HAP-1 (cell line): ENCODE measurements around the gene KCNK1.
"Not testable (repeated sequence)": the region's sequence is repeated elsewhere in the genome, so short reads cannot be mapped to it uniquely, and the experiment has no call there.

Experiments
- DNase-seq, 2 experiments: peaks; one replicate each; pipeline ENCODE4 v3.0.0-alpha.2; 2016 to 2020; ENCODE audit warnings: low spot score in 2 of 2
- H3K27me3 ChIP-seq: fragments of 250-450 bp; sonication (Bioruptor Pico); 2 replicates; pipeline ENCODE4 v1.5.1; 2020; ENCODE audit warnings: low read depth, mild to moderate bottlenecking, moderate library complexity
- H3K36me3 ChIP-seq: fragments of 250-450 bp; sonication (Bioruptor Pico); replicated peaks from 2 replicates; pipeline ENCODE4 v1.5.1; 2020; ENCODE audit warnings: mild to moderate bottlenecking
- H3K4me1 ChIP-seq: fragments of 250-450 bp; sonication (Bioruptor Pico); 2 replicates; pipeline ENCODE4 v1.5.1; 2020; ENCODE audit warnings: mild to moderate bottlenecking
- H3K4me3 ChIP-seq: fragments of 250-450 bp; sonication (Bioruptor Pico); 2 replicates; pipeline ENCODE4 v1.5.1; 2020; ENCODE audit warnings: mild to moderate bottlenecking, moderate library complexity
- H3K9me3 ChIP-seq: fragments of 250-450 bp; sonication (Bioruptor Pico); 2 replicates; pipeline ENCODE4 v1.5.1; 2020; ENCODE audit warnings: mild to moderate bottlenecking, moderate library complexity
- in situ Hi-C: fragments of 300-500 bp; cut with MboI; formaldehyde crosslinking; loops from 3 replicates; pipeline ENCODE4 v1.14.3; 2020; ENCODE audit warnings: low sequenced_read_pairs, inconsistent platforms, mixed read lengths

Gene KCNK1

DNA sequence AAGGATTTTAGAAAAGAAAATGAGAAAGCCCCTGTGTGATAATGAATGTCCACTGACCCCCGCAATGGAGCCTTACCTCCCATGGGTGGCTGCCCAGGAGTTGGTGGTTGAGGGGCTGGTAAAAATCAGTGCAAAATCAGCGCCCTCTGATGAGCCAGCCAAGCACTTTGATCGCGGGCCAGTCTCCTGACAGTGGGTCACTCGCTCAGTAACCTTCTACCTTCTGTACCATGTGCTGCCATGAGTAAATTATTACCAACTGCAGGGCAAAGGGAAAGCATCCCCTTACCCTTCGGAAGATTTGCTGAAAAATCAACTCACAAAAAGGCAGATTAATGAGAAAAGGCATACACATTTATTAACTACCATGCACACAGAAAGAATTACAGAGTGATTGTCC is 58.8 kb downstream of the KCNK1 start:
- DNase-seq: no peak
- no peak overlapping the region for H3K4me3 ChIP-seq
- no peaks in the 10 kb centered on the region for H3K4me1 ChIP-seq
- no peaks in the 10 kb centered on the region for H3K27me3 ChIP-seq
- in situ Hi-C loops: no loop called here
- no peaks in the 10 kb centered on the region for H3K9me3 ChIP-seq
- no peaks in the 10 kb centered on the region for H3K36me3 ChIP-seq

- no peaks in the 10 kb centered on the region for H3K27me3 ChIP-seq
- H3K36me3 ChIP-seq: no peaks in the 10 kb centered on the region
- no peak for DNase-seq
- H3K4me1 ChIP-seq: no peaks in the 10 kb centered on the region
- in situ Hi-C loops: no loop called here
- no peak overlapping the region for H3K4me3 ChIP-seq
- no peaks in the 10 kb centered on the region for H3K9me3 ChIP-seq
Measured at GRCh38 chr1:233673261-233673946, 59.5 kb downstream of the KCNK1 start.

DNA sequence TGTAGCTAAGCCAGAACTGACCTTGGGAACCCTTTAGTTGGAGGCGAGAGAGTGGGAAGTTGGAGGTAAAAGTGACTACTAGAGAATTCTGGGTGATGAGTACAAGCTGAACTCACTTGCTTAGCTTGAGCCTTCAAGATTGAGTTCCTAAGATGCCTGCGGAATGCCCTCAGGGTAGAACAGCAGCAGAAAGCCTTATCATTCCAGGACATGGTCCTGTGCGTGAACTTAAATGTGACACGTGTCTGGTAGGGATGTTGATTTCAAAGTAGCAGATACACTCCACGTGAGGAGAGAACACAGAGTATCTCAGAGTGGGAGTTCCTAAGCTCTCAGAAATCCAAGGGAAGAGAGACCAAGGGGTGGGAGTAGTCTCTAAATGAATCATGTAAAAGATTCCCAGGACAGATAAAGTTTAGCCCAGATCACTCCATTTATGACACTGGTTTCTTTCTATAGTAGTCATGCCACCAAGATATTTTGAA is 60.1 kb downstream of the KCNK1 start:
- DNase-seq: no peak
- in situ Hi-C loops: no loop called here
- H3K36me3 ChIP-seq: no peaks in the 10 kb centered on the region
- no peak overlapping the region for H3K4me3 ChIP-seq
- no peaks in the 10 kb centered on the region for H3K4me1 ChIP-seq
- H3K27me3 ChIP-seq: no peaks in the 10 kb centered on the region
- no peaks in the 10 kb centered on the region for H3K9me3 ChIP-seq

GRCh38 chr1:233675446-233675845 is 61.5 kb downstream of the KCNK1 start:
- H3K4me1 ChIP-seq: no peaks in the 10 kb centered on the region
- H3K36me3 ChIP-seq: no peaks in the 10 kb centered on the region
- in situ Hi-C loops: no loop called here
- no peaks in the 10 kb centered on the region for H3K27me3 ChIP-seq
- no peak overlapping the region for H3K4me3 ChIP-seq
- no peak for DNase-seq
- H3K9me3 ChIP-seq: no peaks in the 10 kb centered on the region

DNA sequence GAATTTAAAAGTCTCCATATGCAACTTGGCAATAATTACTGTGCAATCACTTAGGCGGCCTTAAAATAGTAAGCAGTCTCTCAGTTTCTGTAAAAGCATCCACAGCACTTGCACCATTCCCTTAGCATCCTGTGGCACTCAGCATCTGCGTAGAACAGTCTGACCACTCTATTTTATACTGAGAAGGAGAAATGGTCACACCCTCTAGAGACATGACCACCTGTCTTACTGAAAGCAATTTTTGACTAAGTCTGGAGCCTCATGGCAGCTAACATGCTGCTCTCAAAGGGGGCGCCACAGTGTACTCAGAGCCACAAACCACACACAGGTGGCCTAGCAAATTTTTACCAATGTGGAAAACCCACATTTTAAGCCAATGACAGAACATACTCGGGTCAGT is 62.0 kb downstream of the KCNK1 start:
- no peaks in the 10 kb centered on the region for H3K27me3 ChIP-seq
- no peaks in the 10 kb centered on the region for H3K36me3 ChIP-seq
- H3K4me3 ChIP-seq: no peak overlapping the region
- in situ Hi-C loops: no loop called here
- no peaks in the 10 kb centered on the region for H3K9me3 ChIP-seq
- DNase-seq: no peak
- H3K4me1 ChIP-seq: no peaks in the 10 kb centered on the region

- Histone ChIP-seq H3K4me3 (no peak overlapping the region), H3K27me3 (no peaks in the 10 kb centered on the region), H3K9me3 (no peaks in the 10 kb centered on the region), H3K36me3 (no peaks in the 10 kb centered on the region), H3K4me1 (no peaks in the 10 kb centered on the region)
- in situ Hi-C loops: no loop called here
- no peak for DNase-seq
Measured at GRCh38 chr1:233677690-233678354, 63.9 kb downstream of the KCNK1 start.

- in situ Hi-C loops: no loop called here
- no peaks in the 10 kb centered on the region for H3K9me3 ChIP-seq
- H3K27me3 ChIP-seq: no peaks in the 10 kb centered on the region
- DNase-seq: no peak
- H3K4me1 ChIP-seq: no peaks in the 10 kb centered on the region
- H3K4me3 ChIP-seq: no peak overlapping the region
- no peaks in the 10 kb centered on the region for H3K36me3 ChIP-seq
Measured at GRCh38 chr1:233679030-233679429, 65.1 kb downstream of the KCNK1 start.

DNA sequence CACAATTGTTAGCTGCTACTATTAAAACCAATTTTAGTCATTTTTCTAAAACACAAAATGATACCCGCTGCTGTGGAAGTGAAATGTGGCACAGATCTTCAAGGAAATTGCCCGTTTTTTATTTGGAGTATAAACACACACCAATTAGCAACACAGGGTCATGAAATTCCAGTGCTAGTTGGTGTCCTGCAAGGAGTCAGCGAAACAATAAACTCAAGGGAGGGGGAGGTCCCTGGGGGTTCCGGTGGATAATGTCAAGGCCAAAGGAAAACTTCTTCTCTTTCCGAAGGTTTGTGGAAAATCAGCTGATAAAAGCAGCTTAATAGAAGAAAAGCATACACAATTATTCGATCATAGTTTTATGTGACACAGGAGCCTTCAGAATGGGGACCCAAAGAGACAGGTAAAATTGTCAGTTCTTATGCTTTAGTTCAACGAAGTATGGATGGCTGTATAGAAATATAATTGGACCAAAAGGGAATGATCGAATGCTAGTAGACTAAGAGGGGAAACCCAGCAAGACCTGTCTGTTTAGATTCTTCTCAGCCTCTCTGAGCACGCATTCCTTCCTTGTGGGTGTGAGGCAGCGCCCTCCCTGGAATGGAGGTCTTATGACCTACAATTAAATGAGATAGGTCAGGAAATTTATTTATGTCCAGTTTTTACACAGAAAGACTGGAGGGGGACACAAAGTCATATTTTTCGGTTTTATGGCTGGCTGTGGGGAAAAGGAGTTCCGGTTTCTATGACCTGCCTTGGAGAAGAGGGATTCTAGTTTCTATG is 65.9 kb downstream of the KCNK1 start:
- Histone ChIP-seq H3K27me3 (no peaks in the 10 kb centered on the region), H3K4me1 (no peaks in the 10 kb centered on the region), H3K4me3 (no peak overlapping the region), H3K9me3 (no peaks in the 10 kb centered on the region), H3K36me3 (no peaks in the 10 kb centered on the region)
- DNase-seq: no peak
- in situ Hi-C loops: no loop called here

- Histone ChIP-seq H3K27me3 (no peaks in the 10 kb centered on the region), H3K36me3 (no peaks in the 10 kb centered on the region), H3K9me3 (no peaks in the 10 kb centered on the region), H3K4me1 (no peaks in the 10 kb centered on the region), H3K4me3 (no peak overlapping the region)
- no peak for DNase-seq
- in situ Hi-C loops: no loop called here
Measured at GRCh38 chr1:233681285-233681684, 67.4 kb downstream of the KCNK1 start.

DNA sequence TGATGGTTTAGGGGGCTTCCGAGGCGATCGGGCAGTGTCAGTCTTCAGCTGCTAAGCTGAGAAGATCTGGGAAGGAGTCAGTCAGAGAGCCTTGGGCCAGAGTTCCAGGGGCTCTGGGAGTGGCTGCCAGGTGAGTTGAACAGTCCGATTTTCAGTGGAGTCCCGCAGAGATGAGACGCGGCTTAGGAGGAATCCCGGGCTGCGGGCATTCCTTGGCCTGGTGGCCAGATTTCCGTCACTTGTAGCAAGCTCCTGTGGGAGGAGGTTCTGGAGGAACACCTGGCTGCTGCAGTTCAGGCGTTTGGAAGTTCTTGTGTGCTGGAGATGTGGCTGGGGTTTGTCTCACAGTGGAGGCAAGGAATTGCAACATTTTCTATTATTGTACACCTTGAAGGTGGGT is 72.7 kb downstream of the KCNK1 start:
- H3K27me3 ChIP-seq, H3K4me3 ChIP-seq, H3K4me1 ChIP-seq, H3K9me3 ChIP-seq, H3K36me3 ChIP-seq, in situ Hi-C loops, DNase-seq: not testable (repeated sequence)

DNA sequence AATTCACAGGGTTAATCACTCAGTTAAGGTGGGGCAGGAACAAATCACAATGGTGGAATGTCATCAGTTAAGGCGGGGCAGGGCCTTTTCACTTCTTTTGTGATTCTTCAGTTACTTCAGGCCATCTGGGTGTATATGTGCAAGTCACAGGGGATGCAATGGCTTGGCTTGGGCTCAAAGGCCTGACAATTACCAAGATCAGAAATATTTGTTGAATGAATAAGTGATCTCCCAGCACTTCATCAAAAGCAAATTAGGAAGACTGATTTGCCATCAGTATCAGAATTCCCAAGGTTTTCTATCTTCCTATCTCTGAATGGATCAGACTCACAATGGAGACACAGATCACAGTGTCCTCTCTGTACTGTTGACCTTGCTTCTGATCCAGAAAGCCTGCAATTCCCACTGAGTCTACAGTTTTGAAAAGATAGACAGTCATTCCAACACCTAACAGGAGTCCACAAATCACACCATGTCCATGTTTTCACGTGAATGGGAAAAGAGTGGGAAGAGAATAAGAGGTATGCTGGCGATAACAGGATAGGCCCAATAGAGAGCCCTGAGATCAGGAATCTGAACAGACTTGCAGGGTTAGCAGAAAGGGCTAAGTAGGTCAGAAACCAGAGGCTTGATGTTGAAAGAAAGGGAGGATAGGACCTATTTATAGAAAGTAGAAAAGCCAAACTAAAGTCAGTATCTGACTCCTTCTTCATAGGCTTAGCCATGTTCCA is 75.3 kb downstream of the KCNK1 start:
- in situ Hi-C loops: no loop called here
- Histone ChIP-seq H3K4me3 (no peak overlapping the region), H3K36me3 (no peaks in the 10 kb centered on the region), H3K4me1 (no peaks in the 10 kb centered on the region), H3K27me3 (no peaks in the 10 kb centered on the region), H3K9me3 (no peaks in the 10 kb centered on the region)
- no peak for DNase-seq

- H3K27me3 ChIP-seq: no peaks in the 10 kb centered on the region
- no peak for DNase-seq
- H3K36me3 ChIP-seq: no peaks in the 10 kb centered on the region
- H3K4me3 ChIP-seq: no peak overlapping the region
- H3K9me3 ChIP-seq: no peaks in the 10 kb centered on the region
- H3K4me1 ChIP-seq: no peaks in the 10 kb centered on the region
- in situ Hi-C loops: no loop called here
Measured at GRCh38 chr1:233689748-233690254, 75.9 kb downstream of the KCNK1 start.

DNA sequence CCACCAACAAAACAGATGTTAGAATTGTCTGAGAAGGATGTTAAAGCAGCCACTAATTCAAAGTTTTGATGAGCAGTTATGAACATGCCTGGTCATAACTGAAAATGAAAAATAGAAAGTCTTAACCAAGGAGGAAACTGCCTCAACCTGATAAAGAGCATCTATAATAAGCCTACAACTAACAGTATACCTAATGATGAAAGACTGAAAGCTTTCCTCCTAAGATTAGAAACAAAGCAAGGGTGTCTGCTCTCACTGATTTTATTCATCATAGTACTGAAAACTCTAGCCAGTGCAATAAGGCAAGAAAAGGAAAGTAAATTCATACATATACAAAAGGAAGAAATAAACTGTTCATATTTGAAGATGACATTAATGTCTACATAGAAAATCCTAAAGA is 82.0 kb downstream of the KCNK1 start:
- DNase-seq: no peak
- H3K4me1 ChIP-seq: no peaks in the 10 kb centered on the region
- H3K36me3 ChIP-seq: no peaks in the 10 kb centered on the region
- in situ Hi-C loops: no loop called here
- H3K4me3 ChIP-seq: no peak overlapping the region
- no peaks in the 10 kb centered on the region for H3K27me3 ChIP-seq
- no peaks in the 10 kb centered on the region for H3K9me3 ChIP-seq
